SHP77 treated with DMSO at 0.1 percent for 48 hours (cell line): ENCODE data around the gene FHOD3.

Experiments
- DNase-seq: peaks from one replicate; lab custom pipeline; 2025; lab: John Stamatoyannopoulos, UW

Gene FHOD3

GRCh38 chr18:36296650-36297416 is 680 bp upstream of the FHOD3 start:
- no peak for DNase-seq

GRCh38 chr18:36298126-36298741 is 721 bp downstream of the FHOD3 start:
- no peak for DNase-seq

GRCh38 chr18:36299015-36299414 is 1.5 kb downstream of the FHOD3 start:
- no peak for DNase-seq

GRCh38 chr18:36300211-36300610 is 2.7 kb downstream of the FHOD3 start:
- no peak for DNase-seq

- no peak for DNase-seq
These were observed 4.4 kb downstream of the FHOD3 start for GRCh38 chr18:36301884-36302283.

GRCh38 chr18:36302676-36303075 is 5.2 kb downstream of the FHOD3 start:
- DNase-seq = no peak

GRCh38 chr18:36303211-36303844 is 5.8 kb downstream of the FHOD3 start:
- DNase-seq = no peak

- no peak for DNase-seq
These were observed 7.2 kb downstream of the FHOD3 start for GRCh38 chr18:36304723-36305122.

GRCh38 chr18:36305375-36305774 is 7.9 kb downstream of the FHOD3 start:
- DNase-seq = no peak

GRCh38 chr18:36307513-36307912 is 10.0 kb downstream of the FHOD3 start:
- no peak for DNase-seq

GRCh38 chr18:36308711-36309435 is 11.4 kb downstream of the FHOD3 start:
- DNase-seq = no peak

GRCh38 chr18:36309436-36310391 is 12.2 kb downstream of the FHOD3 start:
- no peak for DNase-seq

- no peak for DNase-seq
These were observed 13.6 kb downstream of the FHOD3 start for GRCh38 chr18:36311026-36311570.

- no peak for DNase-seq
These were observed 15.4 kb downstream of the FHOD3 start for GRCh38 chr18:36312806-36313395.

- DNase-seq = no peak
These were observed 16.6 kb downstream of the FHOD3 start for GRCh38 chr18:36314098-36314497.

- no peak for DNase-seq
These were observed 17.2 kb downstream of the FHOD3 start for GRCh38 chr18:36314754-36315153.

- DNase-seq = no peak
These were observed 18.2 kb downstream of the FHOD3 start for GRCh38 chr18:36315736-36316135.

- no peak for DNase-seq
These were observed 18.7 kb downstream of the FHOD3 start for GRCh38 chr18:36316246-36316645.

GRCh38 chr18:36321658-36322407 is 24.3 kb downstream of the FHOD3 start:
- DNase-seq = no peak

- no peak for DNase-seq
These were observed 24.9 kb downstream of the FHOD3 start for GRCh38 chr18:36322408-36322728.
